ENCODE measurements around the gene PLEKHO2.
A peak's percentile ranks its signal among the peaks of the same experiment; 100 is the strongest.

PLEKHO2 gene

DNA sequence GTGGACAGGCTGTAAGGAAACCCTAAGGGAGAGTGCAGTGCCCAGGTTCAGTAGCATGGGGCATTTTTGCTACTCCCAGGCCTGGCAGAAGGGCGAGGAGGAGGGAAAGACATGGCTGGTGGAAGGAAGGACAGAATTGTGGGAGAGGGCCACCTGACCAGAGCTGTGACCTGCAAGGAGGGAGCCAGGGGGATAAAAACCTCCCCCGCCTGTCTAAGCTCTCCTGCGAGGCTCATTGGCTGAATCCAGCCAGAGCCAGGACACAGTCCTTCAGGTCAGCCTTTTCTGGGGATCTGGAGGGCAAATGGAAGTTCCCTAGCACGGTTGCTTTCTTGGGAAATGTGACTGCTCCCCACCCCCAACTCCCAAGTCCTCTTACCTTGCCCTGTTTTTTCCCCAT, 56.7 kb downstream of the PLEKHO2 start:
- DNase-seq = no peak
- ATAC-seq (replicated peaks) = no peak
- Mint-ChIP-seq H3K36me3 (peaks cover 8 to 11% of the 10 kb centered on the region in 2 donors), H3K9me3 (peaks cover 0 to 4% of the 10 kb centered on the region in 2 donors), H3K4me1 (peaks cover 51 to 62% of the 10 kb centered on the region in 2 donors), H3K27me3 (no peaks in the 10 kb centered on the region), H3K27ac (no peak overlapping the region), H3K4me3 (no peak overlapping the region)

DNA sequence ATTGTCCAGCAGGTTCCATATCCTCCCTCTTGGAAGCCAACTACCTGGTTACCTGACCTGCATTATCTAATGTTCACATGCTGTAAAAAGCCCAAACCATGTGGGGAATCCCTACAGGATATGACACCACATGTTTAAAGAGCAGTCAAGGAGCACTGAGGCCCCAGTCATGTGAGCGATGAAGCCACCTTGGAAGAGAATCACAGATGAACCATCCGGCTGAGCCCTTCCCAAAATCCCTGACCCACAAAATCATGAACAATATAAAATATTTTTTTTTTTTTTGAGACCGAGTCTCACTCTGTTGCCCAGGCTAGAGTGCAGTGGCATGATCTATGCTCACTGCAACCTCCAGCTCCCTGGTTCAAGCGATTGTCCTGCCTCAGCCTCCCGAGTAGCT, 59.4 kb downstream of the PLEKHO2 start:
- H3K27ac Mint-ChIP-seq = no peak overlapping the region
- peaks cover 10 to 11% of the 10 kb centered on the region in 2 donors for H3K36me3 Mint-ChIP-seq
- H3K4me3 Mint-ChIP-seq = no peak overlapping the region
- peaks cover 44 to 53% of the 10 kb centered on the region in 2 donors for H3K4me1 Mint-ChIP-seq
- H3K9me3 Mint-ChIP-seq = peaks cover 0 to 4% of the 10 kb centered on the region in 2 donors
- DNase-seq = no peak
- ATAC-seq (replicated peaks) = no peak
- H3K27me3 Mint-ChIP-seq = no peaks in the 10 kb centered on the region

DNA sequence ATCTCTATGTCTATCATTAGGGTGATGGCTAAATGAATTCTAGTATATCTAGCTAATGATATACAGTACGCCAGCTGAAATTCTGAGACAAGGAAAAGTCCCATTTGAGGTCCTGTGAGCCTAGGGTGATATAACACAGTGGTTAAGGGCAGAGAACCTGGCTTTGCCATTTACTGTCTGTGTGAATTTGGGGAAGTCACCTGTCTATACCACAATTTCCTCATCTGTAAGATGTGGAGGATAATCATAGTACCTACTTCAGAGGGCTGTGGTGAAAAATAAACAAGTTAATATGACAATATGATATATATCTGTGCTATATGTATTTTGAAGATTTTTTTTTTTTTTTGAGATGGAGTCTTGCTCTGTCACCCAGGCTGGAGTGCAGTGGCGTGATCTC, 60.2 kb downstream of the PLEKHO2 start:
- ATAC-seq (replicated peaks) (peak; percentile 49 to 67), DNase-seq (no peak)
- peaks cover 37 to 45% of the 10 kb centered on the region in 2 donors for H3K4me1 Mint-ChIP-seq
- no peak overlapping the region for H3K4me3 Mint-ChIP-seq
- peaks cover 10 to 11% of the 10 kb centered on the region in 2 donors for H3K36me3 Mint-ChIP-seq
- H3K27ac Mint-ChIP-seq = no peak overlapping the region
- peaks cover 0 to 4% of the 10 kb centered on the region in 2 donors for H3K9me3 Mint-ChIP-seq
- no peaks in the 10 kb centered on the region for H3K27me3 Mint-ChIP-seq

DNA sequence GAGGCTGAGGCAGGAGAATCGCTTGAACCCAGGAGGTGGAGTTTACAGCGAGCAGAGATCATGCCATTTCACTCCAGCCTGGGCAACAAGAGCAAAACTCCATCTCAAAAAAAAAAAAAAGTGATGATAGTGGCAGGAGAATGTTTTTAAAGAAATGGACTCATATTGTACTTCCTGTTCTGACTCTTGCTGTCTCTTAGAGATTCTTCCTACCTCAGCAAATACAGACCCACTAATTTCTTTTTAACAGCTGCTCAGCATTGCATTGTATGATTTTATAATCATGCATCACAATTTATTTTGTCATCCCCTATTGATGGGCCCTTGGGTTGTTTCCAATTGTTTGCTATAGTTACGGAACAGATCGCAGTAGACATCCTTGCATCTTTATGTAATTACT, 61.1 kb downstream of the PLEKHO2 start:
- Mint-ChIP-seq H3K27ac (peak overlapping the region; percentile 15), H3K9me3 (peaks cover 0 to 4% of the 10 kb centered on the region in 2 donors)

DNA sequence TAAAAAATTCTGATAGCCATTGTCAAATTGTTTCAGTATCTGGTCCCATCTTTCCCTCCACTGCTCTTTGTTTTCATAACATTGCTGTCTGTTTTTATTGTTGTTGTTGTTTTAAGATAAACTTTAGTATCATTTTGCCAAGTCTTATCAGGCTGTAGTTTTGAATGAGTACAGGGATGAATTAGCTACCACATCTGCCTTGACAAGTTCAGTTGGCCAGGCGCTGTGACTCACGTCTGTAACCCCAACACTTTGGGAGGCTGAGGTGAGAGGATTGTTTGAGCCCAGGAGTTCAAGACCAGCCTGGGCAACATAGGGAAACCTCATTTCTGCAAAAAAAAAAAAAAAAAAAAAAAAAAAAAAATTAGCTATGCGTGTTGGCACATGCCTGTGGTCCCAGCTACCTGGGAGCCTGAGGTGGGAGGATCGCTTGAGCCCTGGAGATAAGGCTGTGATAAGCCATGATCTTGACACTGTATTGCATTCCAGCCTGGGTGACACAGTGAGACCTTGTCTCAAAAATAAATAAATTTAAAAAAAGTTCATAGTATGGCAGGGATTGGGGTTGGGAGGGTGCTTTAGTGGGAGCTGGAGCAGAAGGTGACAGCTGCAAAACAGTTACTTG, 61.7 kb downstream of the PLEKHO2 start:
- no peaks in the 10 kb centered on the region for H3K27me3 Mint-ChIP-seq
- DNase-seq (no peak), ATAC-seq (replicated peaks) (no peak)
- H3K36me3 Mint-ChIP-seq = peaks cover 10 to 11% of the 10 kb centered on the region in 2 donors
- peaks cover 27 to 32% of the 10 kb centered on the region in 2 donors for H3K4me1 Mint-ChIP-seq
- H3K27ac Mint-ChIP-seq = peak overlapping the region; percentile 39
- H3K9me3 Mint-ChIP-seq = peaks cover 0 to 4% of the 10 kb centered on the region in 2 donors
- H3K4me3 Mint-ChIP-seq = no peak overlapping the region

More for the DNA sequence above, 61.1 kb downstream of the PLEKHO2 start:
- ATAC-seq (replicated peaks) (peak in 1 of 2 donors; percentile 43), DNase-seq (no peak)
- Mint-ChIP-seq H3K4me1 (peaks cover 32 to 37% of the 10 kb centered on the region in 2 donors), H3K4me3 (no peak overlapping the region), H3K27me3 (no peaks in the 10 kb centered on the region), H3K36me3 (peaks cover 10 to 11% of the 10 kb centered on the region in 2 donors)

DNA sequence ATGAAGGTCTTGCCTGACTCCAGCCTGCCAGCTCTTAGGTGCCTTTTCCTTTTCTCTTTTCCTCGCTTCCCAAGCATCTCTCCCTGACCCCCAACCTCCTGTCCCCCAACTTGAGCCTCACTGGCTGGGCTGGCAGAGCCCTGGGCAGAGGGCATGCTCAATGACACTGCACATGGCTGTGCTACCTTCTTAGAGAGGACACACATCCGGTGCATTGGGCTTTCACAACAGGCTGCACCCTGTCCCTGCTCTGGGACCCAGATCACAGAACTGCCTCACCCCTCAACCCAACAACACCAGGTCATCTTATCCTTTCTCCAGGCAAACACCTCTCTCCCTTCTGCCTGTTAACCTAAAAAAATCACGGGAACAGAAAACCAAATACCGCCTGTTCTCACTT, 62.5 kb downstream of the PLEKHO2 start:
- Mint-ChIP-seq H3K9me3 (peaks cover 0 to 4% of the 10 kb centered on the region in 2 donors), H3K4me3 (no peak overlapping the region), H3K27me3 (peaks cover 0 to 6% of the 10 kb centered on the region in 2 donors), H3K4me1 (peaks cover 27 to 31% of the 10 kb centered on the region in 2 donors), H3K36me3 (peaks cover 10 to 11% of the 10 kb centered on the region in 2 donors), H3K27ac (no peak overlapping the region)
- ATAC-seq (replicated peaks) = no peak
- no peak for DNase-seq

DNA sequence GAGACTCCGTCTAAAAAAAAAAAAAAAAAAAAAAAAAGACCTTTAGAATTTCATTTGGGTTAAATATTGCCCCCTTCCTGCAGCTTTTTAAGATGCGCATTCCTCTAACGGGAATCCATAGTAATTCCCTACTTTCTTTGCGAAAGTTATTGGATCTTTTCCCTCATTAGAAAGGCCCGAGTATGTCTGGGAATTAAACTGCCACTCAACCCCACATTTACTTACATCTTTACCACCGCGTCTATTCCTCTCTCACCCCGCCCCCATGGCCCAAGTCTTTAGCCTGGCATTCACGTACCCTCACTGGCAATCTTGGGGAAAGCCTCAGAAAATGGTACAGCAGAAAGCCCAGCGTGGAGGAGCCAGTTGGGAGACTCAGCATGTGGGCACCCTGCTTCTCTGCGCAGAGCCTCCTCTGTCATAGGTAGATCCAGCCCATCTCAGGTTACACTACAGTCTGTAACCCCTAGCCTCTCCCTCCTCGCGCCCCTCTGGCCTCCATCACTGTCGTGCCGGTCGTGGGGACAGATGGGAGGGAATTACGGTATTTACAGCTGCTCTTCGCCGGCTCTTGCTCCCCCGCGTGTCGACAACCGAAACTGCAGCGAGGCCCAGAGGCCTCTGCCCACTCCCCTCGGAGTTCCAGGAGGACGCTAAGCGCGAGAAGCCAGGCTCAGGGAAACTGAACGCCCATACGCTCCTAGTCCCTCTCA, 63.6 kb downstream of the PLEKHO2 start:
- Mint-ChIP-seq H3K36me3 (peaks cover 7 to 9% of the 10 kb centered on the region in 2 donors), H3K9me3 (peaks cover 0 to 4% of the 10 kb centered on the region in 2 donors), H3K4me1 (peaks cover 27 to 31% of the 10 kb centered on the region in 2 donors), H3K27ac (peak overlapping the region; percentile 90), H3K4me3 (peak overlapping the region; percentile 80 to 87), H3K27me3 (peaks cover 3 to 10% of the 10 kb centered on the region in 2 donors)
- DNase-seq (peak; percentile 75), ATAC-seq (replicated peaks) (peak; percentile 92)

DNA sequence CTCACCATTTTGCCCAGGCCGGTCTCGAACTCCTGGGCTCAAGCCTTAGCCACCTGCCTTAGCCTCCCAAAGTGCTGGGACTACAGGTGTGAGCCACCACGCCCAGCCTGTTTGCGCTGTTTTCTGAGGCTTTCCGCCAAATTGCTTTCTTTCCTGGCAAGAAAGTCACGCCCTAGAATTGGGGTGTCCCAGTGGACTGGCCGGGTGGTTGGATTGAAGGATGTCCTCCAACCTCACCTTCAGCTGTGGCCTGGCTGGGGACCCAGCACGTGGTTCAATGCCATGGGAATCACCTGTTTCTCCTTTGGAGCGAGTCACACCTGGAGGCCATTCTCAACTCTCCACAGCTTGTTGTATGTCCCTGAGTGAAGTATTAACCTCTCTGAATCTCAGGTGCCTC, 64.2 kb downstream of the PLEKHO2 start:
- Mint-ChIP-seq H3K4me1 (peaks cover 26 to 33% of the 10 kb centered on the region in 2 donors), H3K4me3 (peak overlapping the region in 1 of 2 donors; percentile 87), H3K27me3 (peaks cover 3 to 15% of the 10 kb centered on the region in 2 donors), H3K27ac (no peak overlapping the region), H3K36me3 (peaks cover 3 to 7% of the 10 kb centered on the region in 2 donors), H3K9me3 (peaks cover 0 to 2% of the 10 kb centered on the region in 2 donors)
- ATAC-seq (replicated peaks) = no peak
- DNase-seq = no peak

DNA sequence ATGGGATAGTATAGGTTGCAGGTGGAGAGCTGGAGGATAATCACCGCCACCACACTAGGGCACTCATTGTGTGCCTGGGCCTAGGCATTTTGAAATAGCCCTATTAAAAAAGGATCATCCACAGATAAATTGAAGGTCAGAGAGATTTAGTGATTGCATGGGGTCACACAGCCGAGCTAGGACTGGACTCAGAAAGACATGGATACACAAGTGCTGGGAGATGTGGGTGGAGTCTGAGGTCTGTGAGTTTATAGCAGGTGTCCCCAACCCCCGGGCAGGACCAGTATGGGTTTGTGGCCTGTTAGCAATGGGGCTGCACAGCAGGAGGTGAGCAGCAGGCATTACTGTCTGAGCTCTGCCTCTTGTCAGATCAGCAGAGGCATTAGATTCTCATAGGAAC, 64.7 kb downstream of the PLEKHO2 start:
- no peak overlapping the region for H3K27ac Mint-ChIP-seq
- H3K36me3 Mint-ChIP-seq = peaks cover 0 to 5% of the 10 kb centered on the region in 2 donors
- no peak overlapping the region for H3K4me3 Mint-ChIP-seq
- ATAC-seq (replicated peaks) = no peak
- no peak for DNase-seq
- H3K4me1 Mint-ChIP-seq = peaks cover 30 to 38% of the 10 kb centered on the region in 2 donors
- H3K9me3 Mint-ChIP-seq = no peaks in the 10 kb centered on the region
- peaks cover 7 to 20% of the 10 kb centered on the region in 2 donors for H3K27me3 Mint-ChIP-seq

DNA sequence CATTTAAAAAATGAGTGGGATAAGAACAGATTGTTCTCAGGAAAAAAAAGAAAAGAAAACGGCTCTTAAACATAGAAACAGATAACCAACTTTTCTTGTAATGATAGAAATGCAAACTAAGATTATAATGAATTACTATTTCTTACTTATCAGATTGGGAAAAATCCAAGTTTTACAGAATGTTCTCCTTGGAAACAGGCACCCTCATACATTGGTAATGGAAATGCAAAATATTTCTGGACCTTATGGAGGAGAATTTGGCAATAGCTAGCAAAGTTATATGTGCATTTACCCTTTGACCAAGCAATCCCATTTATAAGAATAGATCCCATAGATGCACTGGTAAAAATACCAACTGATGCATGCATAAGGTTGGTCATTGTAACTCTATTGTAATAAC, 66.3 kb downstream of the PLEKHO2 start:
- Mint-ChIP-seq H3K4me3 (no peak overlapping the region), H3K9me3 (no peaks in the 10 kb centered on the region), H3K4me1 (peaks cover 22 to 39% of the 10 kb centered on the region in 2 donors), H3K27ac (no peak overlapping the region), H3K36me3 (peaks cover 0 to 5% of the 10 kb centered on the region in 2 donors), H3K27me3 (peaks cover 17 to 22% of the 10 kb centered on the region in 2 donors)
- no peak for ATAC-seq (replicated peaks)
- DNase-seq = no peak

DNA sequence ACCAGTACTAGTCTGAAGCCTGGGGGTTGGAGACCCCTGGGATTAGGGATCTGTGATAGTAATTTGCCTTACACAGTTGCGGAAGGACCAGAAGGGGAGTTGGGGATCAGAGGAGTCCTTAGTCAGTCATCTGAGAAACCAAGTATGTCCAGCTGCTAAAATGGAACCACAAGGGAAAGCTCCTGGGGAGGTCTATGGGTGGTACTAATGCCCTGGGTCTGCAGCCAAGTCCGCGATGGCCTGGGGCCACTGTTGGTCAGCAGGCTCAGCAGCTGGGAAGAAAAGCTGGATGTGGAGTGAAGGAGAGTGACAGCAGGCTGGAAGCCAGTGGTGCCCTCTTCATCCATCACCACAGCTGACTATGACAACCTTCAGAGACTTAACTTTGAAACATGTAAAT, 67.8 kb downstream of the PLEKHO2 start:
- Mint-ChIP-seq H3K4me1 (peaks cover 12 to 27% of the 10 kb centered on the region in 2 donors), H3K9me3 (no peaks in the 10 kb centered on the region), H3K36me3 (peaks cover 0 to 5% of the 10 kb centered on the region in 2 donors), H3K27me3 (peaks cover 17 to 22% of the 10 kb centered on the region in 2 donors), H3K4me3 (no peak overlapping the region), H3K27ac (no peak overlapping the region)
- DNase-seq = no peak
- ATAC-seq (replicated peaks) = no peak

DNA sequence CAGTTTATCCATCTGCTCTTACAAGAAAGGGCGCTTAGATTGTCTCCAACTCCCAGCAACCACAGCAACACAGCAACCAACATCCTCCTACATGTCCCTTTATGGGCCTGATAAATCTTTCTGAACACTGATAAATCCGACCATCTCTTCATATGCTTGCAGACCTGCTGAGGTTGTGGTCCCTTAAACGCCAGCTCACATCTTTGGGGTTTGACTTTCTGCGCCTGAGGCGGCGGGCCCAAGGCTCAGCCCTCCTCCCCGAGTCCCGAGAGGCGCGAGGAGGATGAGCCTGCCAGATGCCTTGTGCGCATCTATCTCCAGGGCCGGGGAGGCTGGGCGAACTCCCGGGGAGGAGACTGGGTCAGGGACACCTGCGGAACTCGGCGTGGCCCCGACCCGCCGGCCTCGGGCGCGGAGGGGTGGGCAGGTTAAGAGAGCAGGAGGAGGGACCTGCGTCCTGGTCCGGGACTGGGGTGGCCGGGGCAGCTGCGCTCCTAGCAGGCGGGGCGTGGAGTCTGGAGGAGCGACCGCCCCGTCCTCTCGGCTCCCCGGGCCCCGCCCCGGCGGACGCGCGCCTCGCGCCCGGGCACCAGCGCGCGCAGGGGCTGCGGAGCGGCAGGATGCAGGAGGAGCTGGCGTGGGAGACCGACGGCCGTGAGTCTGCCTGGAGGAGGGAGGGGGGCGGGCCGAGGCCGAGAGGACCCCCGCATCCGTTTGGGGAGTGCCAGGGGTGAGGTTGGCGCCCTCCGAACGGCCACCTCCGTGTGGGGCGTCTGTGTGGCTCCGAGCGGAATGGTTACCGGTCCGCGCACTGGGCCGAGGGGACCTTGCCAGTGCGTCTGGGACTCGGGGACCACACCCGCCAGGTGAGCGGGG, 69.8 kb downstream of the PLEKHO2 start, which contains the start of gene ANKDD1A:
Gene ANKDD1A (plus strand): TSS at position 592 of the 876 bp plus-strand sequence. CDS start 29 bp downstream, at position 621.
- Mint-ChIP-seq H3K9me3 (no peaks in the 10 kb centered on the region), H3K27me3 (peaks cover 17 to 22% of the 10 kb centered on the region in 2 donors), H3K4me3 (peak within 1 kb of the TSS; percentile 80 to 84), H3K27ac (peak within 1 kb of the TSS; percentile 33), H3K36me3 (peaks cover 0 to 3% of the 10 kb centered on the region in 2 donors), H3K4me1 (peaks cover 5 to 18% of the 10 kb centered on the region in 2 donors)
- ATAC-seq (replicated peaks) (peak; percentile 88 to 89), DNase-seq (peak; percentile 18)

DNA sequence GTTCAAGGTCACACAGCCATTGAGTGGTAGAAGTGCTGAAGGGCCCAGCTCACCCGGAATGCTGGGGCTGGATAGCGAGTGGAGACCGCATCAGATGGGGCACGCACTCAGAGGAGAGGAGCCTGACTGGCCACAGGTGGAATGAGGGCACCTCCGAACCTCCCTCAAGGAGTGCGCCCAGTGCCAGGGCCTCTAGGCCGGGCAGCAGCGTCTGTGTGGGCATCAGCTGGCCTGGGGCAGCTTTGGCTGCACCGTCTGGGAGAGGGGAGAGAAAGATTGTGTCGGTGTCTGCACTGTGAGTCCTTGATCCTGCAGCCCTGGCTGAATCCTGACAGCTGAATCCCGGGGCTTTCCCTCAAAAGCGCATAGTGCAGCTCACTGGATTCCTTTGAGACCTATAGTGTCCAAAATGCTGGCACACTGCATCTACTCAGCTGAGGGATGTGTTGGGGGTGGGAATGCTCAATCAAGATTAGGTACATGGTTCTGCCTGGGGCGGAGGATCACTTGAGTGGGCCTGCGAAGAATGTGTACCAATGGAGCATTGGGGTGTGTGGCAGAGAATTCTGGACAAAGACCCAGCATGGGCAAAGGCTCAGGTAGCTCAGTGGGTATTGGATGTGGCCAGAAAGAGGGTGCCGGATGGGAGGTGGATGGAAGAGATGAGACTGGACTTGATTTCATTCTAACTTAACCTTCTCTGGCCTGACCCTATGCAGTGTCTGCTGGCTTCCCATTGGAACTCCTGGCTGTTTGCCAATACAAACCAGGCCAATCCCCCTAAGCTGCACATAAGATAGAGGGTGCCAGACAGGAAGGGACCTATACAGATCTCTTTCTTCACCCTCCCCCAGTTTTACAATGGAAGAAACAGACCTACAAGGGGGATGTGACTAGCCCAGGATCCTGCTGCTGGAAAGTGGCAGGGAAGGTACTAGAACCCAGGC, 70.9 kb downstream of the PLEKHO2 start:
- peak overlapping the region in 1 of 2 donors; percentile 84 for H3K4me3 Mint-ChIP-seq
- H3K27me3 Mint-ChIP-seq = peaks cover 17 to 22% of the 10 kb centered on the region in 2 donors
- DNase-seq (no peak), ATAC-seq (replicated peaks) (no peak)
- no peak overlapping the region for H3K27ac Mint-ChIP-seq
- H3K4me1 Mint-ChIP-seq = peaks cover 7 to 18% of the 10 kb centered on the region in 2 donors
- peaks cover 0 to 3% of the 10 kb centered on the region in 2 donors for H3K36me3 Mint-ChIP-seq
- no peaks in the 10 kb centered on the region for H3K9me3 Mint-ChIP-seq

All from stimulated activated naive B cell treated with anti-CD40 and anti-IgM and Interleukin-4, amounts not matched to agents 10 μg/mL and 1 μg/mL and 100 μg/mL, for 72 hours (primary cell).